DOHH2 (cell line): ENCODE data around the gene TULP3.

ENCODE experiments used
- EZH2phosphoT487 ChIP-seq: fragments of 200-600 bp; sonication (generic); IDR thresholded peaks from 2 replicates; pipeline ENCODE4 v1.6.1; 2017; ENCODE audit warnings: borderline replicate concordance, mild to moderate bottlenecking, antibody characterized with exemption, low read length, moderate library complexity, mixed read lengths
- TF ChIP-seq, protein P1 (sequence below): fragments of 200-600 bp; sonication (generic); IDR thresholded peaks from one replicate; pipeline ENCODE4 v1.5.1; 2014; ENCODE audit warnings: antibody characterized with exemption, mild to moderate bottlenecking, low read depth, low read length; ENCODE audit not compliant: poor library complexity, severe bottlenecking

DNA sequence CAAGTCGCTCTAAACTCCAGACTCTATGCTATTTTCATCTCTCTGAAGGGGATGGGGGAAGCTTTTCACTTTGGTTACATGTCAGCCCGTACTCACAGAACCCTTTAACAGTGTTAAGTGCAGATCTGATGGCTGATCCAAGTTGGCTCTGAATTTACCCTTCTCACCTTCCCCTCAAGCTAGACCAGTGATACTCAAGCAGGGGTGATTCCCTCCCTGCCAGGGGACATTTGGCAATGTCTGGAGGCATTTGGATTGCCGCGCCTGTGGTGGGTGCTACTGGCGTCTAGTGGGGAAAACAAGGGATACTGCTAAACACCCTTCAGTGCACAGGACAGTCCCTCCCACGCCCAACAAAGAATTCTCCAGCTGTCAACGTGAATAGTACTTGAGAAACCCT is 27.8 kb upstream of the TULP3 start:
- TF ChIP-seq, protein P1, sequence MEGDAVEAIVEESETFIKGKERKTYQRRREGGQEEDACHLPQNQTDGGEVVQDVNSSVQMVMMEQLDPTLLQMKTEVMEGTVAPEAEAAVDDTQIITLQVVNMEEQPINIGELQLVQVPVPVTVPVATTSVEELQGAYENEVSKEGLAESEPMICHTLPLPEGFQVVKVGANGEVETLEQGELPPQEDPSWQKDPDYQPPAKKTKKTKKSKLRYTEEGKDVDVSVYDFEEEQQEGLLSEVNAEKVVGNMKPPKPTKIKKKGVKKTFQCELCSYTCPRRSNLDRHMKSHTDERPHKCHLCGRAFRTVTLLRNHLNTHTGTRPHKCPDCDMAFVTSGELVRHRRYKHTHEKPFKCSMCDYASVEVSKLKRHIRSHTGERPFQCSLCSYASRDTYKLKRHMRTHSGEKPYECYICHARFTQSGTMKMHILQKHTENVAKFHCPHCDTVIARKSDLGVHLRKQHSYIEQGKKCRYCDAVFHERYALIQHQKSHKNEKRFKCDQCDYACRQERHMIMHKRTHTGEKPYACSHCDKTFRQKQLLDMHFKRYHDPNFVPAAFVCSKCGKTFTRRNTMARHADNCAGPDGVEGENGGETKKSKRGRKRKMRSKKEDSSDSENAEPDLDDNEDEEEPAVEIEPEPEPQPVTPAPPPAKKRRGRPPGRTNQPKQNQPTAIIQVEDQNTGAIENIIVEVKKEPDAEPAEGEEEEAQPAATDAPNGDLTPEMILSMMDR, result no peak
- TF ChIP-seq EZH2phosphoT487, result no peak
